Measurements from ENCODE around the gene PSMF1. TPM values are rescaled to one million over a fixed set of nuclear protein-coding genes. Genes with fewer than 3 reads are reported as not detected.

The PSMF1 gene
- total RNA-seq, 1 donor from 2014 or later = 119 TPM

DNA sequence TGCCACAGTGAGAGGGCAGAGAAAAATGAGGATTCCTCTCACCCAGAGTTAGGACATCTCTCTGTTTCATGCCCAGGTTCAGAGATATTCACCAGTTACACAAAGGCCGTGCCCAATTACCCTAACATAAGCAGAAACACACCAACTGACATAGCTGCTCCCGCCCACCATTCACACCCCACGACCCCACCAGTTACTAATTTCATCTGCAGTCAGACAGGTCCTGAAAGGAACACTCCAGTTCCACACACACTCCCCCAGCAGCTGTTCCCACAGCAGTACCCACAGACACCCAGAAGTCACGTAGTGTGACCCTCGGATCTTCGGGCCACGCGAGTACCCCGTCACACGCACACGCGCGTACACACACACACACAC is 65.8 kb downstream of the PSMF1 start:
- intact Hi-C loops (cut with DNase I) = no loop called here
- DNase-seq (ENCODE audit: low spot score) = no peak

DNA sequence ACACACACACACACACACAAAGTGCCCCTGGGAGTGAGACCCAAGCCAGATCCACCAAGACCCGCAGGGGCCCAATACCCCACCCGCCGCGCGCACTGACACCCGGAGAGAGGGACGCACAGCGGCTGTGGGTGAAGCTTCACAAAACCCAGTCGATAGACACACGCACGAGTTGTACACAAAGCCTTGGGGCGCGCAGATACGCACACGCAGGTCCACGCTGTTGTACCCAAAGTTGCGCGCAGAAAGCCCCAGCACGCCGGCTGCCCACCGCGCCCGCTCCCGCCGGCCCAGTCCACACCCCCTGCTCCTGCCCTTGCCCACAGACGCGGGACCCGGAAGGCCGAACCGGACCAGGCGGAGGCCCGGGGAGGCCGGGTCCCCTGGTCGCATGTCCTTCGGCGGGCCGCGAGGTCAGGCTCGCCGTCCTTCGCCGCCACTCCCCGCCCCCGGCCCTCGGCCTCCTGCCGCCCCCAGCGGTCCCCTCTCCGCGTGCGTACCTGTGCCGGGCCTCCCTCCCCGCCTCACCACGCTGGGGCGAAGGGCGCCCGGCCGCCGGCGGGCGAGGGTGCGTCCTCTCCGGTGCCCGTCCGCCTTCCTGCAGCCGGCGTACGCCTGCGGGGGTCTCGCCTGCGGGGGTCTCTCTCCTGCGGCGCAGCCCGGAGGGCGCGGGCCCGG is 66.4 kb downstream of the PSMF1 start, which contains the start of gene TMEM74B:
TSS of gene TMEM74B (minus strand) at position 344 of the 678 bp plus-strand sequence. CDS start 1,180 bp downstream, outside the sequence.
- DNase-seq (ENCODE audit: low spot score) = no peak
- intact Hi-C loops (cut with DNase I) = no loop called here

DNA sequence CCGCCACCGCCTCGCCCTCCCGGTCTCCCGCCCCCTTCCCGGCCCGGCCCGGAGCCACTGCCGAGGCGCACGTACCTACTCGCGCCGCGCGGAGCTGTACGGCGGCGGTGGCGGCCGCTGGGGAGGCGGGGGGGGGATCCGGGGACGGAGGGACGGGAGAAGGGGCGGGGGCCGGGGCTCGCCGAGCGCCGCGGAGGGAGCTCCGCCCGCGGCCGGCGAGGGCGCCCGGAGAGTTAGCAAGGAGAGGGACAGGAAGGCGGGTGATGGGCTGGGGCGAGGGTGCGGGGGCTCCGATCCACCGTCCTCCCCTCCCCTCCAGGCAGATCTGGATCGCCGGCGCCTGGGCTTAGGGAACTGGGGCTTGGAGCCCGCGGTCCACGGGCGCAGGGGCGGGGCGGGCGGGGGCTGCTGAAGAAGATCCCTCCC is 66.9 kb downstream of the PSMF1 start:
- DNase-seq (ENCODE audit: low spot score) = no peak
- intact Hi-C loops (cut with DNase I) = no loop called here

GRCh38 chr20:1185790-1186334 is 67.5 kb downstream of the PSMF1 start:
- intact Hi-C loops (cut with DNase I) = no loop called here
- no peak for DNase-seq (ENCODE audit: low spot score)

DNA sequence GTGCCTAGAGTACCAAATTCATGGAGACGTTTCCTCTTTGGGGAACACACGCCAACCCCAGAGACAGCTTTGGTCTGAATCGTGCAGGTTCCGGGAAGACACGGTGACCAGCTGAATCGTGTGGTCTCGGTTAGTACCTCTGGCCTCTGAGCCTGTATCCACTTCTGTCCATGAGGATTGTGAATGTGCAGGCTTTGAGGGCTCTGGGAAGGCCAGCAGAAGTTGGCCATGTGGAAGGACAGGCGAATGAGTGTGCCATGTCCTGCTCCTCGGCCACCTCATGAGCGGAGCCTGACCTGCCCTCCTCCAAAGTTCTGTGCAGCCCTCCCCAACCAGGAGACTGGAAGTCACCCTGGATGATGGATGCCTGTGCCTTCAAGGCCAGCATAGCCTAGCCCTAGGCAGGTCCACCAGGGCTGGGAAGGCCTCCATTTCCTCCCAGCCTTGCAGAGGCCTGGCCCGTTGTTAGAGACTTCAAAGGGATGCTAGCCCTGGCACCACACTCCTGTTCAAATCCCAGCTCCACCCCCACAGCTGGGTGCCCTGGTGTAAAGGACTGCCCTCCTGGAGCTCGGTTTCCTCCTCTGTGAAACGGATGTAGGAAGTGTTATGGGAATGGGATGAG is 68.1 kb downstream of the PSMF1 start:
- intact Hi-C loops (cut with DNase I) = no loop called here
- DNase-seq (ENCODE audit: low spot score) = no peak

GRCh38 chr20:1187605-1188171 is 69.3 kb downstream of the PSMF1 start:
- no peak for DNase-seq (ENCODE audit: low spot score)
- intact Hi-C loops (cut with DNase I) = no loop called here

GRCh38 chr20:1188347-1188746 is 69.9 kb downstream of the PSMF1 start:
- intact Hi-C loops (cut with DNase I) = no loop called here
- DNase-seq (ENCODE audit: low spot score) = no peak

DNA sequence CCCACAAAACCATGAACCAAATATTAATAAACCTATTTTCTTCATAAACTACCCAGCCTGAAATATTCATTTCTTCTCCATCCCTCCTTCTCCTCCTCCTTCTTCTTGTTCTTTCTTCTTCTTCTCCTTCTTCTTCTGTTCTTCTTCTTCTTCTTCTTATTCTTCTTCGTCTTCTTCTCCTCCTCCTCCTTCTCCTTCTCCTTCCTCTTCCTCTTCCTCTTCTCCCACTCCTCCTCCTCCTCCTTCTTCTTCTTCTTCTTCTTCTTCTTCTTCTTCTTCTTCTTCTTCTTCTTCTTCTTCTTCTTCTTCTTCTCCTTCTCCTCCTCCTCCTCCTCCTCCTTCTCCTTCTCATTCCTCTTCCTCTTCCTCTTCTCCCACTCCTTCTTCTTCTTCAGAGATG is 71.4 kb downstream of the PSMF1 start:
- no peak for DNase-seq (ENCODE audit: low spot score)
- intact Hi-C loops (cut with DNase I) = loop anchor here (10.0 kb wide), 1 partner anchor 225 kb away; no protein-coding TSS in a partner anchor

DNA sequence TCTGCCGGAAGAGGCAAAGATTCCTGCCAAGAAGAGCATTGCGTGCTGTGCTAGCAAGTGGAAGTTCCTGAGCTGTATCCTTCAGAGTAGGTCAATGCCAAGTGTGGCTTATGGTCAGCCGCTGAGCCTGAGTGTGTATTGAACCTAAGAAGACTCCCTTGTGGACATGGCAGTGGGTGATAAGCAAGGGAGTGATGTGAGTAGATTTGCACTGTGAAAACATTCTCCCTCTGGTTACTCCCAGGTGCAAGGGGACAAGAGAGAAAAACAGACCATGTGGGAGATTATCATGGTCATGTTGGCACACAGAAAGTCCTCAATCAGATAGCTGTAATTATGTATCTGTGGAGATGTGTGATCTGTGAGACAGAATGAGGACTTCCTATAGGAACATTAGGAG is 72.4 kb downstream of the PSMF1 start:
- intact Hi-C loops (cut with DNase I) = loop anchor here (10.0 kb wide), 1 partner anchor 226 kb away; no protein-coding TSS in a partner anchor
- no peak for DNase-seq (ENCODE audit: low spot score)

DNA sequence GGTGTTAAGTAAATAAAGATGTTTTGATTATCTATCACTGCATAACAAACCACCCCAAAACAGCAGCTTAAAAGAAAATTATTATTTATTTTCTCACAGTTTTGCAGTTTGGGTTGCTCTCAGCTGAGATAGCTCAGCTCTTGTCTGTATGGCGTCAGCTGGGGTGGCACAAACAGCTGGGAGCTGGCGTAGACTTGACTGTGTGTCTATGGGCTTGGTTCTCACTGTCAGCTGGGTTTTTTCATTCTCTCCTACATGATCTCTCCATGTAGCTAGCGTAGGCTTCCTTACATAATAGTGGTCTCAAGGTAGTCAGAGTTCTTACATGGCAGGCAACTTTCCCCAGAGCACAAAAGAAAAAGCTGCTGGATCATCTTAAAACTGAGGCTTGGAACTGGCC is 72.9 kb downstream of the PSMF1 start:
- intact Hi-C loops (cut with DNase I) = loop anchor here (10.0 kb wide), 1 partner anchor 226 kb away; no protein-coding TSS in a partner anchor
- no peak for DNase-seq (ENCODE audit: low spot score)

GRCh38 chr20:1195226-1195625 is 76.8 kb downstream of the PSMF1 start:
- intact Hi-C loops (cut with DNase I) = loop anchor here (10.0 kb wide), 1 partner anchor 230 kb away; no protein-coding TSS in a partner anchor
- DNase-seq (ENCODE audit: low spot score) = no peak

- intact Hi-C loops (cut with DNase I) = loop anchor here (10.0 kb wide), 1 partner anchor 232 kb away; no protein-coding TSS in a partner anchor
- no peak for DNase-seq (ENCODE audit: low spot score)
These were observed 78.2 kb downstream of the PSMF1 start for GRCh38 chr20:1196634-1197033.

- no peak for DNase-seq (ENCODE audit: low spot score)
- intact Hi-C loops (cut with DNase I) = loop anchor here (10.0 kb wide), 1 partner anchor 233 kb away; no protein-coding TSS in a partner anchor
These were observed 79.4 kb downstream of the PSMF1 start for GRCh38 chr20:1197801-1198200.

- intact Hi-C loops (cut with DNase I) = loop anchor here (10.0 kb wide), 1 partner anchor 234 kb away; no protein-coding TSS in a partner anchor
- no peak for DNase-seq (ENCODE audit: low spot score)
These were observed 80.3 kb downstream of the PSMF1 start for GRCh38 chr20:1198751-1199150.

GRCh38 chr20:1199212-1199873 is 80.9 kb downstream of the PSMF1 start:
- intact Hi-C loops (cut with DNase I) = loop anchor here (10.0 kb wide), 1 partner anchor 235 kb away; no protein-coding TSS in a partner anchor
- no peak for DNase-seq (ENCODE audit: low spot score)

GRCh38 chr20:1199964-1200363 is 81.6 kb downstream of the PSMF1 start:
- no peak for DNase-seq (ENCODE audit: low spot score)

DNA sequence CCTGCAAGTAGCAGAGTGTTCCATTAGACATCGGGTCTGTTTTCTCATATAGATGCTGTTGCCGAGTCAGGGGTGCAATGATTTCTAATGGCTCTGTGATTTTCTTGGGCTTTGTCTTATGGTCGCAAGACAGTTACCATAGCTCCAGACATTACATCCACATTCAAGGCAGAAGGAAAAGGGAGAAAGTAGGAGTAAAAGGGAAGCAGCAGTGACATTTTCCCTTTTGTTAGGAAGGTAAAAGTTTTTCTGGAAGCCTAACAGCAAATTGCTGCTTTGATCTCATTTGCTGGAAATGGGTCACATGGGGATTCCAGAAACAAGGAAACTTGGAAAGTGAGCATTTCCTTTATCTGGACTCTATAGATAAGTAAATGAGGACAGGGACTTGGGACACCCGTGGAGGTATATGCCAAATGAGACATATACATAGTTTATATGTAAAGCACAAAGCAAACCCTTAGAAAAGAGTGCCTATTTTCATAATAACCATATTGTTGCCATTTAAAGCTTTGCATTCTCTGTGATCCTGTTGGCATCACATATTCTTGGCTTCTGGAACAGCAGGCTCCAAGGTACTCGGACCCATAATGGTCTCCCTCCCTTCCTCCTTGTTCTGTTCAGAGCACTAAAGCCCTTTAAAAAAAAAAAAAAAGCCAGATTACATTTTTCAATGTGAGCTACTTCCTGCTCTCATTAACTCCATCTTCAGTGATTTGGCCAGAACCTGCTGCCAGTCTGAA is 84.5 kb downstream of the PSMF1 start, which contains the start of gene C20orf202:
TSS of gene C20orf202 (plus strand) at position 693 of the 743 bp plus-strand sequence. CDS start 132 bp downstream, outside the sequence.
- intact Hi-C loops (cut with DNase I) = no loop called here
- no peak for DNase-seq (ENCODE audit: low spot score)

More at GRCh38 chr20:1199964-1200363, 81.6 kb downstream of the PSMF1 start:
- intact Hi-C loops (cut with DNase I) = loop anchor here (10.0 kb wide), 1 partner anchor 235 kb away; no protein-coding TSS in a partner anchor

DNA sequence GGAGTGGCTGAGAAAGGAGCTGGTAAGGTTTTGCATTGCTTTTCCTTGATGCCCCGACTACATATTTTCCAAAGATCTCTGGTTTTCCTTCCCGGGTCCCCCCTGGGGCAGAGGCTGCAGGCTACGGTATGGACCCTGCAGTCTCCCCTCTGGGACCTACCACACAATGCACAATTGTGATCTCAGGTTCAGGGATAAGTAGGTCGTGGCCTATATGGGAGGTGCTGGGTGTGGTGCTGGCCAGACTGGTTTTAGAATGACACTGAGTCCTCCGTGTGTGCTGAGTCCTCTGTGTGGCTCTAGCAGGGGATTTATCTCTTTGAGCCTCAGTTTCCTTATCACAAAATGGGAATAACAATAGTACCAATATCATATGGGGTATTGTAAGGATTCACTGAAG is 85.2 kb downstream of the PSMF1 start:
- intact Hi-C loops (cut with DNase I) = no loop called here
- no peak for DNase-seq (ENCODE audit: low spot score)

GRCh38 chr20:1204113-1204512 is 85.7 kb downstream of the PSMF1 start:
- DNase-seq (ENCODE audit: low spot score) = no peak
- intact Hi-C loops (cut with DNase I) = no loop called here

Data from cardiac septum (tissue), 1 donor.